ENCODE measurements around the gene TESPA1. TPM values are rescaled to one million over a fixed set of nuclear protein-coding genes. Genes with fewer than 3 reads are reported as not detected.

The TESPA1 gene
- total RNA-seq, 4 donors from 2014 or later: 0.42 to 2.8 (median 0.98) TPM; not detected in 1

Other genes starting within 250 kb of the TESPA1 start
- not detected for gene MUCL1, start 130.2 kb downstream of the TESPA1 start, total RNA-seq
- not detected for gene NEUROD4, start 35.2 kb upstream of the TESPA1 start, total RNA-seq
- gene OR9K2, start 141.6 kb upstream of the TESPA1 start, total RNA-seq: not detected
- not detected for gene OR10A7, start 236.3 kb upstream of the TESPA1 start, total RNA-seq

Data from tibial nerve (tissue), 4 donors.